ENCODE measurements around the gene OR2L13. TPM values are rescaled to one million over a fixed set of nuclear protein-coding genes. Genes with fewer than 3 reads are reported as not detected.

Gene OR2L13
- total RNA-seq, 4 donors from 2014 or later = not detected

Other genes starting within 250 kb of the OR2L13 start
- gene TRIM58, start 238.0 kb upstream of the OR2L13 start, total RNA-seq = 1 to 10 TPM in 2 of 4 donors, under 1 TPM in 2; 0.29 to 8.6 (median 2.0) TPM
- 1 to 10 TPM in 1 of 4 donors, under 1 TPM in 1, not detected in 2; 0.36 to 2.6 TPM for gene OR2W3, start 199.6 kb upstream of the OR2L13 start, total RNA-seq
- 1 to 10 TPM in 1 of 4 donors, not detected in 3; 4.3 TPM for gene OR2T8, start 174.9 kb upstream of the OR2L13 start, total RNA-seq
- gene OR2AJ1, start 170.3 kb upstream of the OR2L13 start, total RNA-seq = not detected
- not detected for gene OR2L8, start 146.3 kb upstream of the OR2L13 start, total RNA-seq
- not detected for gene OR2AK2, start 130.0 kb upstream of the OR2L13 start, total RNA-seq
- gene OR2L5, start 81.5 kb upstream of the OR2L13 start, total RNA-seq = not detected
- gene OR2L2, start 65.1 kb upstream of the OR2L13 start, total RNA-seq = not detected
- gene OR2L3, start 48.3 kb upstream of the OR2L13 start, total RNA-seq = under 1 TPM in 1 of 4 donors, not detected in 3; 0.06 TPM
- gene OR2M5, start 50.0 kb downstream of the OR2L13 start, total RNA-seq = not detected
- not detected for gene OR2M2, start 79.6 kb downstream of the OR2L13 start, total RNA-seq
- not detected for gene OR2M3, start 102.1 kb downstream of the OR2L13 start, total RNA-seq
- gene OR2M4, start 136.2 kb downstream of the OR2L13 start, total RNA-seq = not detected
- gene OR2T33, start 182.8 kb downstream of the OR2L13 start, total RNA-seq = not detected
- not detected for gene OR2T12, start 208.2 kb downstream of the OR2L13 start, total RNA-seq
- not detected for gene OR2M7, start 229.4 kb downstream of the OR2L13 start, total RNA-seq